ENCODE measurements around the gene ISLR2. TPM values are rescaled to one million over a fixed set of nuclear protein-coding genes. Genes with fewer than 3 reads are reported as not detected.

The ISLR2 gene
- total RNA-seq, 1 experiment from 2014 or later, result 8.9 TPM

GRCh38 chr15:74165461-74165860 lies 35.1 kb downstream of the ISLR2 start:
- Mint-ChIP-seq H3K4me3 (no peak overlapping the region), H3K27me3 (ENCODE audit: low read depth) (no peaks in the 10 kb centered on the region; the same call in 1 of the 2 replicates), H3K36me3 (no peaks in the 10 kb centered on the region), H3K27ac (no peak overlapping the region), H3K4me1 (peaks cover 9% of the 10 kb centered on the region), H3K9me3 (peaks cover 9% of the 10 kb centered on the region)
- ATAC-seq (no peak), DNase-seq (ENCODE audit: low spot score) (no peak)
- CTCF ChIA-PET, result interaction anchor here (0.9 to 1.0 kb wide), 2 partner anchors 37 to 142 kb away, joined by 3 to 4 read pairs; no protein-coding TSS in a partner anchor
- POLR2A ChIA-PET, result no interaction called here
- TF ChIP-seq ZNF423 (CRISPR knock-in tag; IDR thresholded peaks at IDR 0.05) (no peak), NFATC4 (CRISPR knock-in tag; IDR thresholded peaks at IDR 0.05) (no peak), ZNF281 (CRISPR knock-in tag; IDR thresholded peaks at IDR 0.05) (no peak), PRDM15 (CRISPR knock-in tag; IDR thresholded peaks at IDR 0.05) (no peak), AFF4 (CRISPR knock-in tag; IDR thresholded peaks at IDR 0.05; ENCODE audit: borderline replicate concordance) (no peak), ZNF232 (CRISPR knock-in tag; IDR thresholded peaks at IDR 0.05) (no peak), E2F1 (CRISPR knock-in tag; IDR thresholded peaks at IDR 0.05) (no peak), AR (CRISPR knock-in tag; IDR thresholded peaks at IDR 0.05) (no peak), ZNF317 (CRISPR knock-in tag; IDR thresholded peaks at IDR 0.05; ENCODE audit: borderline replicate concordance, low read depth) (no peak), TCF7 (CRISPR knock-in tag; IDR thresholded peaks at IDR 0.05; ENCODE audit: low read depth) (no peak), FOXJ3 (CRISPR knock-in tag; IDR thresholded peaks at IDR 0.05; ENCODE audit: borderline replicate concordance) (no peak)

Data from WTC11 (cell line).